HFFc6 (cell line): ENCODE results near the gene S1PR4. TPM values are rescaled to one million over a fixed set of nuclear protein-coding genes. Genes with fewer than 3 reads are reported as not detected.
"Not testable (repeated sequence)": the region's sequence is repeated elsewhere in the genome, so short reads cannot be mapped to it uniquely, and the experiment has no call there.

ENCODE experiments used
- DNase-seq: peaks from one replicate; pipeline ENCODE4 v3.0.0-alpha.2; 2018
- H3K27ac Mint-ChIP-seq: 2 replicates; pipeline ENCODE4 v1.8.0; 2020; ENCODE audit warnings: mild to moderate bottlenecking, mixed read lengths
- H3K27me3 Mint-ChIP-seq: 2 replicates; pipeline ENCODE4 v1.8.0; 2021; ENCODE audit warnings: mild to moderate bottlenecking, moderate library complexity, mixed read lengths; ENCODE audit not compliant: insufficient read depth
- H3K36me3 Mint-ChIP-seq: 2 replicates; pipeline ENCODE4 v1.8.0; 2021; ENCODE audit warnings: low read depth, mixed read lengths
- H3K4me1 Mint-ChIP-seq: 2 replicates; pipeline ENCODE4 v1.8.0; 2020; ENCODE audit warnings: low read depth, mixed read lengths
- H3K4me3 Mint-ChIP-seq: 2 replicates; pipeline ENCODE4 v1.8.0; 2020; ENCODE audit warnings: mild to moderate bottlenecking, moderate library complexity, mixed read lengths
- H3K9me3 Mint-ChIP-seq: 2 replicates; pipeline ENCODE4 v1.8.0; 2020; ENCODE audit warnings: mild to moderate bottlenecking, mixed read lengths
- total RNA-seq, 6 experiments: library from RNA; stranded (reverse); fragmentation: NEBNext Ultra II Directional; extraction: Animal tissue kit (Norgen Biotek cat#: 25700); gene quantifications; 2 replicates in 1 of 6; 3 replicates in 5 of 6; pipeline ENCODE4 v1.2.3, GENCODE V29; 2021
- TF ChIP-seq, protein P1 (sequence below): fragments of 200-600 bp; sonication (generic); IDR thresholded peaks from 2 replicates; pipeline ENCODE4 v1.5.0; 2021; ENCODE audit warnings: antibody characterized with exemption, mild to moderate bottlenecking

The S1PR4 gene
- total RNA-seq, 6 experiments from 2014 or later = not detected

DNA sequence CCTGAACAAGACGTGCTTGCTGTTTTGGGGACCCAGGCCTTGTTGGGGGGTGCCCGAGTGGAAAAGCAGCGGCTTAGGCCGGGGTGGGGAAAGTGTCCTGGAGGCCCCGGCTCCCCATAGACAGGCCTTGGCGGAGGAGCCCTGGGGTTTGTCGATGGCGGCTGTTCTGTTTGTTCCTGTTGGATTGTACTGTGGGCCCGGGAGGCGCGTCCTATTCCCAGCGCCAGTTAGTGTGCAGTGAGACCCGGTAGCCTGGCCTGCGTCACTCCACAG, 18.3 kb downstream of the S1PR4 start:
- TF ChIP-seq, protein P1, sequence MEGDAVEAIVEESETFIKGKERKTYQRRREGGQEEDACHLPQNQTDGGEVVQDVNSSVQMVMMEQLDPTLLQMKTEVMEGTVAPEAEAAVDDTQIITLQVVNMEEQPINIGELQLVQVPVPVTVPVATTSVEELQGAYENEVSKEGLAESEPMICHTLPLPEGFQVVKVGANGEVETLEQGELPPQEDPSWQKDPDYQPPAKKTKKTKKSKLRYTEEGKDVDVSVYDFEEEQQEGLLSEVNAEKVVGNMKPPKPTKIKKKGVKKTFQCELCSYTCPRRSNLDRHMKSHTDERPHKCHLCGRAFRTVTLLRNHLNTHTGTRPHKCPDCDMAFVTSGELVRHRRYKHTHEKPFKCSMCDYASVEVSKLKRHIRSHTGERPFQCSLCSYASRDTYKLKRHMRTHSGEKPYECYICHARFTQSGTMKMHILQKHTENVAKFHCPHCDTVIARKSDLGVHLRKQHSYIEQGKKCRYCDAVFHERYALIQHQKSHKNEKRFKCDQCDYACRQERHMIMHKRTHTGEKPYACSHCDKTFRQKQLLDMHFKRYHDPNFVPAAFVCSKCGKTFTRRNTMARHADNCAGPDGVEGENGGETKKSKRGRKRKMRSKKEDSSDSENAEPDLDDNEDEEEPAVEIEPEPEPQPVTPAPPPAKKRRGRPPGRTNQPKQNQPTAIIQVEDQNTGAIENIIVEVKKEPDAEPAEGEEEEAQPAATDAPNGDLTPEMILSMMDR = no peak
- Mint-ChIP-seq H3K27me3 (no peaks in the 10 kb centered on the region; the same call in 1 of the 2 replicates), H3K36me3 (0 out of 2 replicates have a peak, but pooled peaks cover 6% of the 10 kb centered on the region), H3K27ac (no peak overlapping the region), H3K4me3 (no peak overlapping the region), H3K4me1 (no peaks in the 10 kb centered on the region), H3K9me3 (no peaks in the 10 kb centered on the region)
- no peak for DNase-seq

DNA sequence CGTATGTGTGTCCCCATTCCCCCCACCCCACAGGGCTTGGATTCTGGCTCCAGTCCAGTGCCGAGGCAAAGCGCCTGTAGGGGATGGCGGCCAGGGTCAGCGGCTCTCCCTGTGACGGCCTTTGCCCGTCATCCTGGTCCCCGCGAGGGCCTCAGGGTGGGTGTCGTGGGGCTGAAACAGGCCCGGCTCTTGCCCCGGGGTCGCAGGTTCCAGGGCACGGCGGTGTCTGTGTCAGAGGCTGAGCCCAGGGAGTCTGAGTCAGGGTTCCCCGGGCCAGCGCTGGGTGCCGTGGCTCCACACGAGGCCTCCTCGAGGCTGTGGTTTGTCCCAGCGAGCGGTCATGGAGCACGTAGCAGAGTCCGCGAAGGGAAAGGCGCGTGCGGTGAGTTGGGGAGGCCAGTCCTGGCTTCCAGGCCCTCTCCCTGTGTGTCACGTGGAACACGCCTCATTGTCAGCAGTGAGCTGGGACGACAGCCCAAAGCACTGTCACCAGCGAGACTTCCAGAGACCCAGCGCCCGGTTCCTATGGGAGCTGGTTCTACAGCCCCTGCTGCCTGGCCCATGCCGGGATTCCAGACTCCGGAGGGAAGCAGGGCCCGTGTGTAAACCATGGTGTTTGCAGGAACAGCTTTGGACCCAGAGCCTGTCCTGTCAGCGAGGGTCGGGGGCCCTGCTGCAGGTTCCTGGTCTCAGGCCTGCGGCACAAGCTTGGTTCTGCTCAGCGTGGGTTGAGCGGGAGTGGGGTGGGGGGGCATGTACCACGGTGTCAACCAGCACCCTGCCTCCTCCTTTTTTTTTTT, 20.5 kb downstream of the S1PR4 start:
- TF ChIP-seq, protein P1 = no peak
- no peak overlapping the region for H3K27ac Mint-ChIP-seq
- H3K4me1 Mint-ChIP-seq = no peaks in the 10 kb centered on the region
- no peaks in the 10 kb centered on the region for H3K9me3 Mint-ChIP-seq
- H3K4me3 Mint-ChIP-seq = no peak overlapping the region
- H3K36me3 Mint-ChIP-seq = 0 out of 2 replicates have a peak, but pooled peaks cover 6% of the 10 kb centered on the region
- H3K27me3 Mint-ChIP-seq = no peaks in the 10 kb centered on the region; the same call in 1 of the 2 replicates
- DNase-seq = no peak

DNA sequence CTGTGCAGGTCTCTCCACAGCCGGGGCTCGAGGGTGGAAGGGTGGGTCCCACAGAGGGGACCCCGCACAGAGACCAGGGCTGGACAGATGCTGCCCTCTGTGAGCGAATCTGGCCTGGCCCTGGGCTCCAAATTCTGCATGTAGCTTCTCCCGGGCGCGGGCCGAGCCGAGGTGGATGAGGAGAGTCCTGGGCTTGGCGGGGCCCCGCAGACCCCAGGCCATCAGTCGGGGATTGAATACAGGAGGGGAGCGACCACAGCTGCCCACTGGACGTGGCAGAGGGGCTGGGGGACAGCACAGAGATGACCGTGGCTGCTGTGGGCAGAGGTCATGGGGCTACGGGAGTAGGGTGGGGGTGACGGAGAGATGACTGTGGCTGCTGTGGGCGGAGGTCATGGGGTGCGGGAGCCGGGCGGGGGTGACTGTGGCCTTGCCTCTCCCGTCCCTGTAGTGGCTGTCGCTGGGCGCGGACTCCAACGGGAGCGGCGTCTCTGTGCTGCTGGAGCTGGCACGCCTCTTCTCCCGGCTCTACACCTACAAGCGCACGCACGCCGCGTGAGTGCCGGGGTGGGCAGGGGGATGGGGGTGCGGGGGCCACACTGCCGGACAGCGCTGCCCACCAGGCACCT, 22.6 kb downstream of the S1PR4 start:
- no peak for DNase-seq
- Mint-ChIP-seq H3K4me3 (no peak overlapping the region), H3K4me1 (no peaks in the 10 kb centered on the region), H3K36me3 (no peaks in the 10 kb centered on the region), H3K9me3 (no peaks in the 10 kb centered on the region), H3K27me3 (peaks cover 2% of the 10 kb centered on the region), H3K27ac (no peak overlapping the region)
- TF ChIP-seq, protein P1 = no peak

DNA sequence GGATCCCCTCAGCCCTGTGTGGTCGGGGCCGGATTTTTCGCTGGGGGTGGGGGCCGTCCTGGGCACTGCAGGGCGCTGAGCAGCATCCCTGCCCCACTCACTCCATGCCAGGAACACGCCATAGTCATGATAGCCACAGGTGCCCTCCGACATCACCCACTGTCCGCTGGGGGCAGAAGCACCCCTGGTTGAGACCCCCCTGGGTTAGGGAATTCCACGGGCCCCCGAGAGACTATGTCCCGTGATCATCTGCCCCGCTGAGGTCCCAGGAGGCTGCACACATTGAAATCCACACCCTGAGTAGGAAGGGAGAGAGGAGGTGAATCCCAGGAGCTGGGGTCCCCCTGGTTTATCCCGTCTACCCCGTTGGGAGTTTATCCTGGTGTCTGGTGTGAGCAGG, 23.3 kb downstream of the S1PR4 start:
- TF ChIP-seq, protein P1 = no peak
- H3K4me3 Mint-ChIP-seq = no peak overlapping the region
- H3K9me3 Mint-ChIP-seq = no peaks in the 10 kb centered on the region

DNA sequence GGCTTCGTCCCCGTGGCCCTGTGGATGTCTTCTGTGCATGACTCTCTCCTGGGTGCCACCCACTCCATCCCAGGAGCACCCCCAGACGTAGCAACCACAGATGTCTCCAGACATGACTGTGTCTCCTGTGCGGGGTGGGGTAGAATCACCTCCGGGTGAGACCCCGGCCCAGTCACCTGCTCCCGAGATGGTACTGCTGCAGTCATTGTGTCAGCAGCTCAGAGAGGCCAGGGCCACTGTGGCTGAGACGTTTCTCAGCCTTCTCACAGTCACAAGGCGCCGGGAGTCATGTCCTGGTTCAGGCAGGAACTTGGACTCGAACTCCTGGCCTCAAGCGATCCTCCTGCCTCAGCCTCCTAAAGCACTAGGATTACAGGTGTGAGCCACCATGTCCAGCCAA, 23.8 kb downstream of the S1PR4 start:
- TF ChIP-seq, protein P1 = no peak
- no peak for DNase-seq
- no peak overlapping the region for H3K4me3 Mint-ChIP-seq
- H3K27ac Mint-ChIP-seq = no peak overlapping the region
- no peaks in the 10 kb centered on the region for H3K4me1 Mint-ChIP-seq
- no peaks in the 10 kb centered on the region for H3K9me3 Mint-ChIP-seq
- H3K36me3 Mint-ChIP-seq = no peaks in the 10 kb centered on the region
- H3K27me3 Mint-ChIP-seq = peaks cover 2% of the 10 kb centered on the region

More for the DNA sequence above, 23.3 kb downstream of the S1PR4 start:
- Mint-ChIP-seq H3K36me3 (no peaks in the 10 kb centered on the region), H3K27me3 (peaks cover 2% of the 10 kb centered on the region), H3K27ac (no peak overlapping the region), H3K4me1 (no peaks in the 10 kb centered on the region)
- no peak for DNase-seq

DNA sequence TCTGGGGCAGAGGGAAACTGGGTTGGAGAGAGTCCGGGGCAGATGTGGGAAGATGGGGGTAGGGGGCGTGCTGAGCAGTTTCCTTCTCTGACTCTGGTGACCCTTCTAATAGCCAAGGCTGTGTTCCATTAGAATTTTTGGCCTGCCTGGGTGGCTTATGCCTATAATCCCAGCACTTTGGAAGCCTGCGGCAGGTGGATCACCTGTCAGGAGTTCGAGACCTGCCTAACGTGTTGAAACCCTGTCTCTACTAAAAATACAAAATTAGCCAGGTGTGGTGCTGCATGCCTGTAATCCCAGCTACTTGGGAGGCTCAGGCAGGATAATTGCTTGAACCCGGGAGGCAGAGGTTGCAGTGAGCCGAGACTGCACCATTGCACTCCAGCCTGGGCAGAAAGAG, 24.3 kb downstream of the S1PR4 start:
- H3K4me1 Mint-ChIP-seq, H3K9me3 Mint-ChIP-seq, H3K4me3 Mint-ChIP-seq, H3K27me3 Mint-ChIP-seq, H3K27ac Mint-ChIP-seq, H3K36me3 Mint-ChIP-seq, DNase-seq: not testable (repeated sequence)
